Measurements from ENCODE around the gene FSTL4. TPM values are rescaled to one million over a fixed set of nuclear protein-coding genes. Genes with fewer than 3 reads are reported as not detected.

FSTL4 gene
- total RNA-seq, 4 donors from 2014 or later = 0.41 TPM; not detected in 3

GRCh38 chr5:133251296-133252132 lies 360.8 kb downstream of the FSTL4 start:
- Histone ChIP-seq H3K9me3 (no peaks in the 10 kb centered on the region), H3K27ac (no peak overlapping the region), H3K27me3 (no peaks in the 10 kb centered on the region), H3K36me3 (no peaks in the 10 kb centered on the region), H3K4me1 (no peaks in the 10 kb centered on the region), H3K4me3 (no peak overlapping the region)
- TF ChIP-seq POLR2A (IDR thresholded peaks at IDR 0.05) (no peak), CTCF (IDR thresholded peaks at IDR 0.05) (no peak)
- DNase-seq = no peak
- intact Hi-C loops (cut with DNase I; ENCODE audit: low total_unique reads) = no loop called here

- Histone ChIP-seq H3K36me3 (no peaks in the 10 kb centered on the region), H3K9me3 (no peaks in the 10 kb centered on the region), H3K27ac (no peak overlapping the region), H3K4me1 (no peaks in the 10 kb centered on the region), H3K27me3 (no peaks in the 10 kb centered on the region), H3K4me3 (no peak overlapping the region)
- TF ChIP-seq CTCF (IDR thresholded peaks at IDR 0.05) = no peak
- TF ChIP-seq POLR2A (IDR thresholded peaks at IDR 0.05) = no peak
- DNase-seq = no peak
- intact Hi-C loops (cut with DNase I; ENCODE audit: low total_unique reads) = no loop called here
These were observed 361.8 kb downstream of the FSTL4 start for GRCh38 chr5:133250527-133250926.

GRCh38 chr5:133249593-133249992 lies 362.7 kb downstream of the FSTL4 start:
- H3K36me3 ChIP-seq = no peaks in the 10 kb centered on the region
- no peaks in the 10 kb centered on the region for H3K27me3 ChIP-seq
- H3K4me1 ChIP-seq = no peaks in the 10 kb centered on the region
- no peaks in the 10 kb centered on the region for H3K9me3 ChIP-seq
- intact Hi-C loops (cut with DNase I; ENCODE audit: low total_unique reads) = no loop called here
- H3K27ac ChIP-seq = no peak overlapping the region
- DNase-seq = no peak
- TF ChIP-seq POLR2A (IDR thresholded peaks at IDR 0.05) = no peak
- no peak for TF ChIP-seq CTCF (IDR thresholded peaks at IDR 0.05)
- no peak overlapping the region for H3K4me3 ChIP-seq

DNA sequence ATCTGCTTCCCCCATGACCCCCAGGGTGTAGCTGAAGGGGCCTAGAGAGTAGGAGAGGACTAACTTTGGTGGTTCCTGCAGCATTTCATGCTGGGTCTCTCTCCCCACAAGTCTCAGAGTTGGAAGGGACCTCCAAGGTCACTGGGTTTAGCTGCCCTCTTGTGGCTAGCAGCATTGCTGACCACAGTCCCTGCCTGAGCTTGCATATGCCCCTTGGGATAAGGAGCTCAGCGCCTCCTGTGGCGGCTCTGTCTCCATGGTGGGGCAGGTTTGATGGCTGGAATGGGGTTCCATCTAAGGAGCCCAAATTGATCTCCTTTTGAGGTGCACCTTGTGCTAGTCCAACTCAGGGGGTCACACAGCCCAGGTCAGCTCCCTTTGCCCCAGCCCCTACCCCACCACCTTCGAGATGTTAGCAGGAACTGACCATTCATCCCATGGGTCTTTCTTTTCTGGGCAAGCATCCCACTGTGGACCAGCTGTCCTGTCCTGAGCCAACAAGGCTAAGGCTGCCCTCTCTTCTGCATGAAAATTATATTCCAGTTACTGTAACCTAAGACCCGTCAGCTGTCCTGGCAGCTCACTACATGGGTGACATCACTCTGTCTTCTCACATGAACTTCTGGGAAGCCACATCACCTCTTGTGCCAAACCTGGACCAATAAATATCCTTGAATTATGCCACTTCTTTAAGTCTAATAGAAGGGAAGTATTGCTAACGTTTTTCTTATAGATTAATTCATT lies 364.3 kb downstream of the FSTL4 start:
- intact Hi-C loops (cut with DNase I; ENCODE audit: low total_unique reads) = no loop called here
- no peak for DNase-seq
- H3K36me3 ChIP-seq = no peaks in the 10 kb centered on the region
- no peak overlapping the region for H3K27ac ChIP-seq
- no peaks in the 10 kb centered on the region for H3K4me1 ChIP-seq
- H3K9me3 ChIP-seq = no peaks in the 10 kb centered on the region
- no peak for TF ChIP-seq POLR2A (IDR thresholded peaks at IDR 0.05)
- TF ChIP-seq CTCF (IDR thresholded peaks at IDR 0.05) = peak in 1 of 4 experiments; percentile 22
- H3K4me3 ChIP-seq = no peak overlapping the region
- no peaks in the 10 kb centered on the region for H3K27me3 ChIP-seq

GRCh38 chr5:133247151-133247709 lies 365.1 kb downstream of the FSTL4 start:
- no peaks in the 10 kb centered on the region for H3K27me3 ChIP-seq
- H3K27ac ChIP-seq = no peak overlapping the region
- H3K9me3 ChIP-seq = no peaks in the 10 kb centered on the region
- no peak for TF ChIP-seq CTCF (IDR thresholded peaks at IDR 0.05)
- no peak for TF ChIP-seq POLR2A (IDR thresholded peaks at IDR 0.05)
- H3K36me3 ChIP-seq = no peaks in the 10 kb centered on the region
- no peak overlapping the region for H3K4me3 ChIP-seq
- intact Hi-C loops (cut with DNase I; ENCODE audit: low total_unique reads) = no loop called here
- no peaks in the 10 kb centered on the region for H3K4me1 ChIP-seq
- DNase-seq = no peak

Data from uterus (tissue), 4 donors.